Sigmoid colon (tissue), 4 donors: ENCODE data around the gene EGF.

Experiments used
- CTCF ChIP-seq, 4 experiments: fragments of 450-650 bp in 3 of 4; fragments of 200-600 bp in 1 of 4; IDR thresholded peaks; one replicate each; pipeline ENCODE4 v1.5.1; 2016 to 2019; ENCODE audit warnings: antibody characterized with exemption in 4 of 4, mild to moderate bottlenecking in 3 of 4, moderate library complexity in 2 of 4
- EP300 ChIP-seq, 4 donors: sonication (generic); formaldehyde crosslinking; IDR thresholded peaks; one replicate each; pipeline ENCODE4 v1.6.1; 2017; ENCODE audit warnings: antibody characterized with exemption in 4 of 4
- POLR2AphosphoS5 ChIP-seq, 4 donors: sonication (generic); formaldehyde crosslinking; IDR thresholded peaks; one replicate each; pipeline ENCODE4 v1.6.1; 2017; ENCODE audit warnings: antibody characterized with exemption in 4 of 4

GRCh38 chr4:109878355-109878754 is 34.3 kb upstream of the EGF start:
- TF ChIP-seq CTCF (IDR thresholded peaks at IDR 0.05) = no peak
- no peak for TF ChIP-seq EP300 (IDR thresholded peaks at IDR 0.05)
- TF ChIP-seq POLR2AphosphoS5 (IDR thresholded peaks at IDR 0.05) = no peak
